Inferior parietal cortex (tissue), 1 donor: Measurements from ENCODE around the gene TMEM59L.
"Not testable (repeated sequence)": the region's sequence is repeated elsewhere in the genome, so short reads cannot be mapped to it uniquely, and the experiment has no call there.

Experiments
- DNase-seq: peaks from one replicate; pipeline ENCODE4 v3.0.0-alpha.2; 2016; ENCODE audit errors: extremely low spot score

Gene TMEM59L

GRCh38 chr19:18594096-18594823 lies 18.4 kb upstream of the TMEM59L start:
- peak; percentile 61 for DNase-seq

GRCh38 chr19:18594824-18595373 lies 17.8 kb upstream of the TMEM59L start:
- no peak for DNase-seq

- DNase-seq, result no peak
These were observed 17.2 kb upstream of the TMEM59L start for GRCh38 chr19:18595475-18595874.

GRCh38 chr19:18596752-18597157 lies 15.9 kb upstream of the TMEM59L start:
- no peak for DNase-seq

- no peak for DNase-seq
These were observed 14.6 kb upstream of the TMEM59L start for GRCh38 chr19:18597809-18598660.

- DNase-seq, result no peak
These were observed 13.2 kb upstream of the TMEM59L start for GRCh38 chr19:18599485-18599884.

GRCh38 chr19:18600692-18601397 lies 11.8 kb upstream of the TMEM59L start:
- DNase-seq, result not testable (repeated sequence)

- no peak for DNase-seq
These were observed 10.8 kb upstream of the TMEM59L start for GRCh38 chr19:18601875-18602274.

GRCh38 chr19:18603255-18603957 lies 9.3 kb upstream of the TMEM59L start:
- no peak for DNase-seq

GRCh38 chr19:18603958-18604819 lies 8.5 kb upstream of the TMEM59L start:
- no peak for DNase-seq

GRCh38 chr19:18604820-18605159 lies 7.9 kb upstream of the TMEM59L start:
- DNase-seq, result no peak

GRCh38 chr19:18605196-18605545 lies 7.5 kb upstream of the TMEM59L start:
- no peak for DNase-seq

GRCh38 chr19:18605546-18606280 lies 7.0 kb upstream of the TMEM59L start:
- DNase-seq, result no peak

GRCh38 chr19:18606281-18607225 lies 6.1 kb upstream of the TMEM59L start, which contains the start of gene CRLF1:
CRLF1 (minus strand) TSS chr19:18606799; CDS start chr19:18606656, 143 bp downstream.
- DNase-seq, result no peak

GRCh38 chr19:18607226-18608101 lies 5.2 kb upstream of the TMEM59L start:
- no peak for DNase-seq

- DNase-seq, result no peak
These were observed 4.4 kb upstream of the TMEM59L start for GRCh38 chr19:18608102-18608804.
